ENCODE data around the gene AKR1E2. TPM values are rescaled to one million over a fixed set of nuclear protein-coding genes. Genes with fewer than 3 reads are reported as not detected.

Gene AKR1E2
- total and polyA plus RNA-seq, 2 of the 8 experiments (the other 6 are each of a cell fraction or from before 2014, with no cell fraction given) = 2.6 to 3.5 TPM

- FAIRE-seq (no peak), DNase-seq (ENCODE audit: low read depth in 1 of 2, low spot score in 2 of 2) (no peak)
- Histone ChIP-seq H4K5ac (ENCODE audit: insufficient read length, low read depth, low read length) (no peak overlapping the region), H3K4me3 (ENCODE audit: extremely low read depth in 1 of 4, insufficient read depth in 2 of 4, low read depth in 3 of 4, low read length in 4 of 4) (no peak overlapping the region), H4K20me1 (replicated peaks in 1 of 2; ENCODE audit: control insufficient read depth in 1 of 2, insufficient read depth in 2 of 2, low read length in 2 of 2) (no peaks in the 10 kb centered on the region), H3K56ac (replicated peaks; ENCODE audit: insufficient read length, low read depth, low read length) (no peak overlapping the region), H3K27me3 (replicated peaks in 1 of 4; ENCODE audit: control insufficient read depth in 3 of 4, extremely low read depth in 1 of 4, insufficient read depth in 3 of 4, low read length in 3 of 4) (no peaks in the 10 kb centered on the region), H3K18ac (ENCODE audit: extremely low read depth, low read length) (no peak overlapping the region), H3K79me1 (ENCODE audit: low read depth, low read length) (no peaks in the 10 kb centered on the region), H3K23me2 (ENCODE audit: low read depth, low read length) (no peaks in the 10 kb centered on the region), H3K14ac (ENCODE audit: insufficient read length) (no peak overlapping the region), H2BK15ac (ENCODE audit: low read length) (no peak overlapping the region), H3K23ac (ENCODE audit: insufficient read length) (no peak overlapping the region), H3K36me3 (ENCODE audit: control insufficient read depth in 2 of 4, insufficient read depth in 4 of 4, low read length in 3 of 4) (no peaks in the 10 kb centered on the region; a peak in 1 of 8 replicates), H3K4me2 (ENCODE audit: insufficient read depth in 1 of 2, low read depth in 2 of 2, low read length in 2 of 2) (no peak overlapping the region), H2BK12ac (ENCODE audit: low read depth, low read length) (no peak overlapping the region), H4K91ac (replicated peaks; ENCODE audit: insufficient read length, low read length) (no peak overlapping the region), H3K4me1 (replicated peaks in 1 of 4; ENCODE audit: control insufficient read depth in 3 of 4, insufficient read depth in 4 of 4, low read length in 3 of 4) (no peaks in the 10 kb centered on the region), H3K9ac (replicated peaks in 1 of 4; ENCODE audit: extremely low read depth in 1 of 4, low read depth in 3 of 4, low read length in 3 of 4) (no peak overlapping the region), H3K27ac (ENCODE audit: low read depth, low read length) (no peak overlapping the region), H2BK5ac (ENCODE audit: low read depth, low read length) (no peak overlapping the region), H2BK20ac (ENCODE audit: low read length) (no peak overlapping the region), H2BK120ac (replicated peaks; ENCODE audit: low read depth, low read length) (no peak overlapping the region), H3K79me2 (ENCODE audit: control insufficient read depth in 1 of 2, insufficient read depth in 2 of 2, low read length in 2 of 2) (no peaks in the 10 kb centered on the region), H3K4ac (replicated peaks; ENCODE audit: insufficient read length, low read depth, low read length) (no peak overlapping the region), H3K9me3 (ENCODE audit: insufficient read depth in 2 of 2, low read depth in 1 of 2, low read length in 1 of 2) (no peaks in the 10 kb centered on the region), H2AFZ (ENCODE audit: low read length) (no peak overlapping the region), H2AK5ac (ENCODE audit: low read depth, low read length) (no peak overlapping the region), H4K8ac (ENCODE audit: extremely low read depth, insufficient read depth, low read length) (no peak overlapping the region)
- TF ChIP-seq ATF2 (IDR thresholded peaks at IDR 0.05; ENCODE audit: low read length) (no peak), RFX5 (IDR thresholded peaks at IDR 0.05; ENCODE audit: borderline replicate concordance, low read depth, low read length) (no peak), CTBP2 (IDR thresholded peaks at IDR 0.05; ENCODE audit: borderline replicate concordance, insufficient read depth, insufficient read length, low read length) (no peak), YY1 (IDR thresholded peaks at IDR 0.05; ENCODE audit: low read depth, low read length) (no peak), MAX (IDR thresholded peaks at IDR 0.05) (no peak), ZNF274 (IDR thresholded peaks at IDR 0.05; ENCODE audit: borderline replicate concordance, extremely low read depth, low read length) (no peak), CHD2 (IDR thresholded peaks at IDR 0.05; ENCODE audit: low read length) (no peak), RAD21 (IDR thresholded peaks at IDR 0.05 in 1 of 2, conservative IDR thresholded peaks at IDR 0.05 in 1 of 2; ENCODE audit: low read depth in 2 of 2, low read length in 2 of 2) (no peak), BRCA1 (IDR thresholded peaks at IDR 0.05; ENCODE audit: low read depth, low read length) (no peak), CREB1 (IDR thresholded peaks at IDR 0.05) (no peak), EP300 (IDR thresholded peaks at IDR 0.05; ENCODE audit: borderline replicate concordance in 1 of 2, low read depth in 2 of 2, low read length in 2 of 2) (no peak), NRF1 (IDR thresholded peaks at IDR 0.05; ENCODE audit: low read depth, low read length) (no peak)
- POLR2A ChIA-PET (ENCODE audit: partially characterized antibody) = no interaction called here
- CTCF ChIA-PET (ENCODE audit: partially characterized antibody) = interaction anchor here (1.8 to 7.0 kb wide), 2 partner anchors 8 to 15 kb away, joined by 6 to 66 read pairs; no protein-coding TSS in a partner anchor
- 96% methylated on average over 5 of the region's 5 CpGs; no CpG with 5 or more reads in 1 of the 2 experiments for WGBS, 2 experiments (ENCODE audit: extremely low coverage in 1 of 2, insufficient coverage in 1 of 2, insufficient read length in 1 of 2, insufficient replicate concordance in 2 of 2, low coverage in 1 of 2, low lambda C conversion rate in 2 of 2, missing lambda C conversion rate in 1 of 2)
Observed at GRCh38 chr10:4835494-4835918, 9.5 kb downstream of the AKR1E2 start.
